SK-N-SH treated with all-trans-retinoic acid at 6 μM for 48 hours (cell line): ENCODE data around the gene YEATS2.

Source experiments
- BACH2 ChIP-seq: fragments of 250-450 bp; sonication (Bioruptor Pico); IDR thresholded peaks from 2 replicates; pipeline ENCODE4 v1.9.0; 2021; ENCODE audit warnings: mild to moderate bottlenecking, borderline replicate concordance
- CREB5 ChIP-seq: fragments of 250-450 bp; sonication (Bioruptor Pico); IDR thresholded peaks from 2 replicates; pipeline ENCODE4 v1.5.1; 2020; ENCODE audit warnings: low read depth, mild to moderate bottlenecking, moderate library complexity
- CSDC2 ChIP-seq: fragments of 250-450 bp; sonication (Bioruptor Pico); IDR thresholded peaks from 2 replicates; pipeline ENCODE4 v1.5.0; 2020; ENCODE audit warnings: mild to moderate bottlenecking, moderate library complexity
- ESRRG ChIP-seq: fragments of 250-450 bp; sonication (Bioruptor Pico); IDR thresholded peaks from 2 replicates; pipeline ENCODE4 v1.6.1; 2021; ENCODE audit warnings: mild to moderate bottlenecking
- GLIS3 ChIP-seq: fragments of 250-450 bp; sonication (Bioruptor Pico); IDR thresholded peaks from 2 replicates; pipeline ENCODE4 v1.5.0; 2020; ENCODE audit warnings: mild to moderate bottlenecking, moderate library complexity
- ISL1 ChIP-seq: fragments of 250-450 bp; sonication (Bioruptor Pico); IDR thresholded peaks from 2 replicates; pipeline ENCODE4 v2.1.2; 2022; ENCODE audit warnings: mild to moderate bottlenecking, moderate library complexity
- PATZ1 ChIP-seq: fragments of 250-450 bp; sonication (Bioruptor Pico); IDR thresholded peaks from 2 replicates; pipeline ENCODE4 v1.8.0; 2020; ENCODE audit warnings: mild to moderate bottlenecking, moderate library complexity, borderline replicate concordance
- RARB ChIP-seq: fragments of 250-450 bp; sonication (Bioruptor Pico); IDR thresholded peaks from 2 replicates; pipeline ENCODE4 v1.8.0; 2021; ENCODE audit warnings: mild to moderate bottlenecking, moderate library complexity
- SNAI2 ChIP-seq: fragments of 250-450 bp; sonication (Bioruptor Pico); IDR thresholded peaks from 2 replicates; pipeline ENCODE4 v1.5.0; 2020; ENCODE audit warnings: mild to moderate bottlenecking, moderate library complexity
- TCF4 ChIP-seq: fragments of 250-450 bp; sonication (Bioruptor Pico); IDR thresholded peaks from 2 replicates; pipeline ENCODE4 v1.8.0; 2021; ENCODE audit warnings: mild to moderate bottlenecking, moderate library complexity, borderline replicate concordance
- TOX ChIP-seq: fragments of 250-450 bp; sonication (Bioruptor Pico); IDR thresholded peaks from 2 replicates; pipeline ENCODE4 v1.8.0; 2021; ENCODE audit warnings: mild to moderate bottlenecking, moderate library complexity, borderline replicate concordance
- TSHZ2 ChIP-seq: fragments of 250-450 bp; sonication (Bioruptor Pico); IDR thresholded peaks from 2 replicates; pipeline ENCODE4 v1.5.0; 2020; ENCODE audit warnings: mild to moderate bottlenecking, moderate library complexity
- ZC3H10 ChIP-seq: fragments of 250-450 bp; sonication (Bioruptor Pico); IDR thresholded peaks from 2 replicates; pipeline ENCODE4 v1.5.1; 2021; ENCODE audit warnings: mild to moderate bottlenecking, moderate library complexity
- ZNF70 ChIP-seq: fragments of 450-650 bp; formaldehyde crosslinking; IDR thresholded peaks from 2 replicates; pipeline ENCODE4 v1.5.0; 2020; ENCODE audit warnings: mild to moderate bottlenecking, moderate library complexity

- TF ChIP-seq CSDC2 (CRISPR knock-in tag), result no peak
- TF ChIP-seq RARB, result no peak
- no peak for TF ChIP-seq TSHZ2 (CRISPR knock-in tag)
- no peak for TF ChIP-seq PATZ1 (CRISPR knock-in tag)
- TF ChIP-seq SNAI2 (CRISPR knock-in tag), result no peak
- TF ChIP-seq ZNF70 (CRISPR knock-in tag), result no peak
- TF ChIP-seq GLIS3 (CRISPR knock-in tag), result no peak
- TF ChIP-seq ISL1 (CRISPR knock-in tag), result no peak
- no peak for TF ChIP-seq TOX (CRISPR knock-in tag)
- no peak for TF ChIP-seq BACH2 (CRISPR knock-in tag)
- TF ChIP-seq ZC3H10, result no peak
- no peak for TF ChIP-seq TCF4 (CRISPR knock-in tag)
- no peak for TF ChIP-seq ESRRG (CRISPR knock-in tag)
- TF ChIP-seq CREB5, result no peak
Observed at GRCh38 chr3:183822631-183823030, 125.0 kb downstream of the YEATS2 start.
